Endodermal cell (in vitro differentiated cells): ENCODE results near the gene AADACL2. TPM values are rescaled to one million over a fixed set of nuclear protein-coding genes. Genes with fewer than 3 reads are reported as not detected.

Source experiments
- DNase-seq: peaks from one replicate; pipeline ENCODE4 v3.0.0-alpha.2; 2017
- H3K27ac ChIP-seq: 2 replicates; pipeline ENCODE4 v1.5.1; 2013; ENCODE audit warnings: mild to moderate bottlenecking, low read depth, low read length, moderate library complexity
- H3K27me3 ChIP-seq: 2 replicates; pipeline ENCODE4 v1.6.1; 2013; ENCODE audit warnings: mild to moderate bottlenecking, low read length, moderate library complexity; ENCODE audit not compliant: insufficient read depth, control insufficient read depth, poor library complexity, severe bottlenecking
- H3K36me3 ChIP-seq: 2 replicates; pipeline ENCODE4 v1.7.0; 2013; ENCODE audit warnings: mild to moderate bottlenecking, low read length, moderate library complexity; ENCODE audit not compliant: control insufficient read depth, insufficient read depth
- H3K4me1 ChIP-seq: one replicate; pipeline ENCODE4 v1.7.0; 2013; ENCODE audit warnings: low read length; ENCODE audit not compliant: control insufficient read depth, insufficient read depth
- H3K4me3 ChIP-seq: 2 replicates; pipeline ENCODE4 v1.5.1; 2013; ENCODE audit warnings: mild to moderate bottlenecking, low read length, moderate library complexity
- H3K9ac ChIP-seq: 2 replicates; pipeline ENCODE4 v1.6.1; 2013; ENCODE audit warnings: mild to moderate bottlenecking, low read length, moderate library complexity; ENCODE audit not compliant: poor library complexity, severe bottlenecking; ENCODE audit errors: extremely low read depth
- H3K9me3 ChIP-seq: 2 replicates; pipeline ENCODE4 v1.6.1; 2013; ENCODE audit warnings: mild to moderate bottlenecking, low read length, moderate library complexity; ENCODE audit not compliant: control insufficient read depth
- H3K27ac Mint-ChIP-seq: 2 replicates; pipeline ENCODE4 v1.8.0; 2020; ENCODE audit warnings: mixed read lengths
- H3K27me3 Mint-ChIP-seq: 2 replicates; pipeline ENCODE4 v1.8.0; 2021; ENCODE audit warnings: mild to moderate bottlenecking, mixed read lengths; ENCODE audit not compliant: insufficient read depth
- H3K36me3 Mint-ChIP-seq: 2 replicates; pipeline ENCODE4 v1.8.0; 2020; ENCODE audit warnings: low read depth, mixed read lengths
- H3K4me1 Mint-ChIP-seq: 2 replicates; pipeline ENCODE4 v1.8.0; 2020; ENCODE audit warnings: mixed read lengths
- H3K4me3 Mint-ChIP-seq: 2 replicates; pipeline ENCODE4 v1.8.0; 2020; ENCODE audit warnings: mild to moderate bottlenecking, moderate library complexity, mixed read lengths
- H3K9me3 Mint-ChIP-seq: 2 replicates; pipeline ENCODE4 v1.8.0; 2020; ENCODE audit warnings: mild to moderate bottlenecking, mixed read lengths
- CTCF ChIP-seq: fragments of 200-600 bp; sonication (generic); conservative IDR thresholded peaks from 2 replicates; pipeline ENCODE4 v1.5.0; 2021; ENCODE audit warnings: antibody characterized with exemption, mild to moderate bottlenecking
- WGBS, 2 experiments: methylation state at CpG; one replicate each; pipeline versions ENCODE4 v1.1.5 to v1.1.7; 2013; ENCODE audit warnings: missing lambda C conversion rate in 2 of 2, mixed read lengths in 1 of 2; ENCODE audit not compliant: insufficient coverage in 1 of 2, insufficient read length in 1 of 2; 5-methylcytosine and 5-hydroxymethylcytosine counted together
- total RNA-seq, 2 donors: library from RNA; stranded (reverse); fragmentation: NEBNext Ultra II Directional in 1 of 2; extraction: Animal tissue kit (Norgen Biotek cat#: 25700) in 1 of 2; gene quantifications; 2 replicates in 1 of 2; 3 replicates in 1 of 2; pipeline ENCODE4 v1.2.1, GENCODE V29; 2021

AADACL2 gene
- total RNA-seq, 2 donors from 2014 or later = not detected

DNA sequence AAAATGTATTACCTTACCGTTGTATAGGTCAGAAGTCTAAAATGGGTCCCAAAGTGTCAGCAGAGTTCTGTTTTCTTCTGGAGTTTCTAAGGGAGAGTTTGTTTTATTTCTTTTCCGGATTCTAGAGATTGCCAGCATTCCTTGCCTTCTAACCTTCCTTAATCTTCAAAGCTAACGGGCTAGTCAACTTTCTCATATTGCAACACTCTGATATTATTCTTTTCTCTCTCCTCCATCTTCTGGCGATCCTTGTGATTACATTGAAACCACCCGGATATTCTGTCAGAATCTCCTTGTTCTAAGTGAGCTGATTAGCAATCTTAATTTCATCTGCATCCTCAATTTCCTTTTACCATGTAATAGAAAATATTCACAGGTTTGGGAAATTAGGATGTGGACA, 36.2 kb upstream of the AADACL2 start:
- H3K4me3 Mint-ChIP-seq = no peak overlapping the region
- H3K36me3 ChIP-seq = no peaks in the 10 kb centered on the region
- H3K27ac Mint-ChIP-seq = no peak overlapping the region
- no peak overlapping the region for H3K27ac ChIP-seq
- no peaks in the 10 kb centered on the region for H3K4me1 Mint-ChIP-seq
- peaks cover 7% of the 10 kb centered on the region for H3K36me3 Mint-ChIP-seq
- peaks cover 24% of the 10 kb centered on the region for H3K9me3 Mint-ChIP-seq
- H3K27me3 ChIP-seq = no peaks in the 10 kb centered on the region
- no peaks in the 10 kb centered on the region for H3K4me1 ChIP-seq
- no peak overlapping the region for H3K9ac ChIP-seq
- H3K4me3 ChIP-seq = no peak overlapping the region
- no peaks in the 10 kb centered on the region for H3K27me3 Mint-ChIP-seq
- DNase-seq = no peak
- WGBS, 2 experiments = 81 to 89% methylated on average over 4 to 5 of the region's 5 CpGs
- H3K9me3 ChIP-seq = peaks cover 30% of the 10 kb centered on the region
- no peak for TF ChIP-seq CTCF

DNA sequence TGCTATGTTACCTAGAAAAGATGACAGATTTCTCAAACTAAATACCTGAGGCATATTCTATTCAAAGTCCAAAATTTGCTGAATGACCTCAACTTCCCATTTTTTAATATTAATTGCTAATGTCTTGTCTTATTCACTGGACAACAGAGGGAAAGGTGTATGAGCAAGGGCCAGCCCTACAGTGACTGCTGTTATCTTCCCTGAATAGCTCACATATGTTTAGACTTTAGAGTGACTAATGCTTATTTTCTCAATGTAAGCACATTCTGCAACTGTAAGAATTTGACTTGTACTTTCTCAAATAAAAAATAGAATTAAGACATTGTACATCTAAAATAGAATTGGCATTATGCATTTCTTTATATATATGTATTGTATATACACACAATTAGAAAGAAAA, 26.5 kb upstream of the AADACL2 start:
- H3K9me3 Mint-ChIP-seq = peaks cover 14% of the 10 kb centered on the region
- H3K9me3 ChIP-seq = peaks cover 23% of the 10 kb centered on the region
- no peak overlapping the region for H3K9ac ChIP-seq
- H3K36me3 ChIP-seq = no peaks in the 10 kb centered on the region
- no peaks in the 10 kb centered on the region for H3K27me3 ChIP-seq
- no peak for DNase-seq
- no peak overlapping the region for H3K4me3 ChIP-seq
- no peak overlapping the region for H3K27ac ChIP-seq
- H3K27ac Mint-ChIP-seq = no peak overlapping the region
- H3K4me3 Mint-ChIP-seq = no peak overlapping the region
- H3K4me1 Mint-ChIP-seq = peaks cover 6% of the 10 kb centered on the region
- H3K36me3 Mint-ChIP-seq = peaks cover 4% of the 10 kb centered on the region
- H3K4me1 ChIP-seq = peaks cover 3% of the 10 kb centered on the region
- H3K27me3 Mint-ChIP-seq = no peaks in the 10 kb centered on the region
- no peak for TF ChIP-seq CTCF

GRCh38 chr3:151708868-151709267, 24.9 kb upstream of the AADACL2 start:
- Mint-ChIP-seq H3K27ac (no peak overlapping the region), H3K27me3 (no peaks in the 10 kb centered on the region), H3K4me1 (peaks cover 6% of the 10 kb centered on the region), H3K36me3 (peaks cover 4% of the 10 kb centered on the region), H3K9me3 (peaks cover 10% of the 10 kb centered on the region), H3K4me3 (no peak overlapping the region)
- no peaks in the 10 kb centered on the region for H3K36me3 ChIP-seq
- no peak for TF ChIP-seq CTCF
- H3K27ac ChIP-seq = no peak overlapping the region
- peaks cover 3% of the 10 kb centered on the region for H3K4me1 ChIP-seq
- WGBS, 2 experiments = 71 to 95% methylated on average over 1 of the region's 1 CpG
- H3K9me3 ChIP-seq = peaks cover 19% of the 10 kb centered on the region
- H3K4me3 ChIP-seq = no peak overlapping the region
- no peak overlapping the region for H3K9ac ChIP-seq
- H3K27me3 ChIP-seq = no peaks in the 10 kb centered on the region
- peak; percentile 55 for DNase-seq
